ENCODE measurements around the gene SPTLC2. TPM values are rescaled to one million over a fixed set of nuclear protein-coding genes. Genes with fewer than 3 reads are reported as not detected.

SPTLC2 gene
- total RNA-seq, 1 experiment from 2014 or later: 32.6 TPM

DNA sequence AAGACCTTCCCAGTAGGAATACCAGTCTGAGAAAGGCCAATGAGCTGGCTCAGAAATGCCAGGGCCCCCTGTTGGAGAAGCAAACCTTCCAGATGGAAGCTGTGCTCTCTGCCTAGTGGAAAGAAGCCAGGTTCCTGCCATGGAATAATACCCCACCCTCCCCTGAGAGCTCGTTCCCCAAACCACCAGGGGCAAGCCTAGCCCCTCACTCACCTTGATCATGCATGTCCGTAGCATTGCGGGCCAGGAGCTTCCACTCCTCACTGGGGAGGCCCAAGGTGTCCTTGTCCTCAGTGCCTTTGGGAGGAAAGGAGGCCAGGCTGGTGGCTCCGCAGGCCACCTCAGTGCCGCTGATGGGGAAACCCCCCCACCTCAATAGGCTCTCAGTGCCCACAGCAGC is 138.4 kb downstream of the SPTLC2 start:
- Histone ChIP-seq H4K20me1 (ENCODE audit: control insufficient read depth, insufficient read depth, insufficient read length) (no peaks in the 10 kb centered on the region), H2AK5ac (ENCODE audit: insufficient read length, low read length) (no peak overlapping the region), H3K4me1 (ENCODE audit: insufficient read depth, low read length) (no peaks in the 10 kb centered on the region), H4K8ac (replicated peaks; ENCODE audit: insufficient read length, low read depth, low read length) (no peak overlapping the region), H2AFZ (ENCODE audit: low read length) (no peak overlapping the region), H4K5ac (ENCODE audit: insufficient read length, low read depth, low read length) (no peak overlapping the region), H2BK120ac (ENCODE audit: low read depth, low read length, poor library complexity, severe bottlenecking) (no peak overlapping the region), H3K56ac (ENCODE audit: insufficient read length, low read depth, low read length) (no peak overlapping the region), H3K9ac (ENCODE audit: extremely low read depth, insufficient read length, low read length) (no peak overlapping the region), H2BK5ac (ENCODE audit: insufficient read length, low read length) (no peak overlapping the region), H3K4ac (ENCODE audit: low read depth, low read length) (no peak overlapping the region), H3K4me2 (ENCODE audit: insufficient read depth, insufficient read length, low read length) (no peak overlapping the region), H3K23ac (ENCODE audit: insufficient read length, low read depth, low read length) (no peak overlapping the region), H3K14ac (ENCODE audit: insufficient read depth, low read length) (no peak overlapping the region), H3K23me2 (ENCODE audit: insufficient read length, low read depth, low read length, poor library complexity, severe bottlenecking) (no peaks in the 10 kb centered on the region), H3T11ph (ENCODE audit: low read length) (no peak overlapping the region), H2BK20ac (ENCODE audit: low read depth, low read length, poor library complexity, severe bottlenecking) (no peak overlapping the region), H2BK12ac (ENCODE audit: insufficient read length, low read depth, low read length) (no peak overlapping the region), H3K18ac (ENCODE audit: insufficient read length, low read depth, low read length) (no peak overlapping the region), H3K27me3 (ENCODE audit: insufficient read depth, low read length) (no peaks in the 10 kb centered on the region), H2BK15ac (ENCODE audit: low read depth, low read length) (no peak overlapping the region), H3K79me1 (ENCODE audit: insufficient read depth, low read depth, low read length, poor library complexity, severe bottlenecking) (no peaks in the 10 kb centered on the region), H4K91ac (ENCODE audit: insufficient read length, low read depth, low read length) (no peak overlapping the region), H3K79me2 (ENCODE audit: insufficient read depth, low read length) (no peaks in the 10 kb centered on the region), H3K27ac (ENCODE audit: insufficient read length, low read depth, low read length) (no peak overlapping the region), H3K9me3 (ENCODE audit: control insufficient read depth, low read depth, low read length) (no peaks in the 10 kb centered on the region)
- WGBS (ENCODE audit: extremely low coverage, insufficient read length, low lambda C conversion rate): no CpG with 5 or more reads among the region's 5 CpGs
- peaks cover 4 to 6% of the 10 kb centered on the region in 2 experiments; a peak in 2 of 4 replicates for H3K4me1 Mint-ChIP-seq
- TF ChIP-seq, protein P1, sequence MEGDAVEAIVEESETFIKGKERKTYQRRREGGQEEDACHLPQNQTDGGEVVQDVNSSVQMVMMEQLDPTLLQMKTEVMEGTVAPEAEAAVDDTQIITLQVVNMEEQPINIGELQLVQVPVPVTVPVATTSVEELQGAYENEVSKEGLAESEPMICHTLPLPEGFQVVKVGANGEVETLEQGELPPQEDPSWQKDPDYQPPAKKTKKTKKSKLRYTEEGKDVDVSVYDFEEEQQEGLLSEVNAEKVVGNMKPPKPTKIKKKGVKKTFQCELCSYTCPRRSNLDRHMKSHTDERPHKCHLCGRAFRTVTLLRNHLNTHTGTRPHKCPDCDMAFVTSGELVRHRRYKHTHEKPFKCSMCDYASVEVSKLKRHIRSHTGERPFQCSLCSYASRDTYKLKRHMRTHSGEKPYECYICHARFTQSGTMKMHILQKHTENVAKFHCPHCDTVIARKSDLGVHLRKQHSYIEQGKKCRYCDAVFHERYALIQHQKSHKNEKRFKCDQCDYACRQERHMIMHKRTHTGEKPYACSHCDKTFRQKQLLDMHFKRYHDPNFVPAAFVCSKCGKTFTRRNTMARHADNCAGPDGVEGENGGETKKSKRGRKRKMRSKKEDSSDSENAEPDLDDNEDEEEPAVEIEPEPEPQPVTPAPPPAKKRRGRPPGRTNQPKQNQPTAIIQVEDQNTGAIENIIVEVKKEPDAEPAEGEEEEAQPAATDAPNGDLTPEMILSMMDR (conservative IDR thresholded peaks at IDR 0.05): no peak
- DNase-seq: no peak
- H3K27ac Mint-ChIP-seq: no peak overlapping the region
- no peak overlapping the region for H3K4me3 Mint-ChIP-seq
- no peaks in the 10 kb centered on the region for H3K9me3 Mint-ChIP-seq
- no peaks in the 10 kb centered on the region; the same call in none of the 2 replicates for H3K27me3 Mint-ChIP-seq (ENCODE audit: low read depth)
- H3K36me3 Mint-ChIP-seq (ENCODE audit: insufficient read depth in 1 of 3, low read depth in 3 of 3): no peaks in the 10 kb centered on the region; a peak in 1 of 7 replicates
